Activated B cell treated with CpG ODN at 0.5 μM for 24 hours (primary cell): ENCODE measurements around the gene TSR1. TPM values are rescaled to one million over a fixed set of nuclear protein-coding genes. Genes with fewer than 3 reads are reported as not detected.

ENCODE experiments used
- ATAC-seq: fragments of 200-7000 bp; cut with Tn5 transposase; one replicate; pipeline ENCODE4 v1.10.0; 2021; ENCODE audit warnings: low read depth, mild to moderate bottlenecking, moderate library complexity
- CTCF ChIA-PET: fragments of 350-600 bp; sonication (Branson Sonifier 250); formaldehyde crosslinking; loops from one replicate; lab custom pipeline; 2021; ENCODE audit warnings: antibody characterized with exemption; lab: Charles Lee
- POLR2A ChIA-PET: fragments of 350-600 bp; sonication (Branson Sonifier 250); formaldehyde crosslinking; loops from one replicate; lab custom pipeline; 2021; ENCODE audit warnings: antibody characterized with exemption; lab: Charles Lee
- DNase-seq: peaks from one replicate; pipeline ENCODE4 v3.0.0; 2022
- H3K27ac Mint-ChIP-seq: one replicate; pipeline ENCODE4 v1.8.0; 2020; ENCODE audit warnings: mixed read lengths
- H3K27me3 Mint-ChIP-seq: one replicate; pipeline ENCODE4 v1.8.0; 2021; ENCODE audit warnings: mixed read lengths
- H3K36me3 Mint-ChIP-seq: one replicate; pipeline ENCODE4 v1.8.0; 2021; ENCODE audit warnings: low read depth, mixed read lengths
- H3K4me1 Mint-ChIP-seq: one replicate; pipeline ENCODE4 v1.8.0; 2021; ENCODE audit warnings: mixed read lengths
- H3K4me3 Mint-ChIP-seq: one replicate; pipeline ENCODE4 v1.8.0; 2020; ENCODE audit warnings: mild to moderate bottlenecking, mixed read lengths
- H3K9me3 Mint-ChIP-seq: one replicate; pipeline ENCODE4 v1.8.0; 2020; ENCODE audit warnings: mixed read lengths
- CTCF ChIP-seq: fragments of 200-600 bp; IDR thresholded peaks from one replicate; pipeline ENCODE4 v1.8.0; 2022; ENCODE audit warnings: antibody characterized with exemption, mild to moderate bottlenecking
- intact Hi-C: fragments of 100-400 bp; cut with micrococcal nuclease; formaldehyde crosslinking; loops from one replicate; pipeline ENCODE4 v1.15.1; 2024
- total RNA-seq: library from RNA; stranded (reverse); gene quantifications from 2 replicates; pipeline ENCODE4 v1.2.3, GENCODE V29; 2022

TSR1 gene
- total RNA-seq, 1 donor from 2014 or later: 48.5 TPM

DNA sequence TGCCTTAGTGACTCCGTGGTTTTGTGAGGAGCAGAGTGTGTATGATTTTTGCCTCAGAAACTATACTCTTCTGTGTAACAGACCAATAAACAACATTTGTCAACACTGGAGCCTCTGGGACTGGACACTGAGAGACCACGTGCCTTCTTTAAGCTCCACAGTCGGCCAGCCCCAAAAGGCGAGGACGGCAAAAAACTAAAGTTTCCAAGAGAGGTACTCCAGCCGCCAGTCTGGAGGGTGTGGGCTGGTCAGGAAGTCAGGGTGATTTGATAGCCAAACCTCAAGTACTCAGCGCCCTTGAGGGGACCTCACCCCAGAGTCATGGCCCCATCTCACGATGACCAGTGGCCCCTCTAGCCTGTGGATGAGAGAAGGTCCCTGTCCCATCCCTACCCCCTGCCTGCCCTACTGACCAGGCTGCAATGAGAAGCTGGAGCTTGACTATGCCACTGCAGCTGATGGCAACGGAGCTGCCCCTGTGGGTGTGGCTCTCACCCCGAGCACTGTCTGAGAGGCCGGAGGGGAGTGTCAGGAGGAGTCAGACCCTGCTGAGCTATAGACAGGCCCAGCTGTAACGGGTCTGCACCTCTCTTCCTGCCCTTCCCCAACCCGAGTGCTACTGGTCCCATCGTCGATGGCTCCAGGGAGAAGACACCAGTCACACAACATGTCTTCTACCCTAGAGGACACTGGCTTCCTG lies 44.8 kb upstream of the TSR1 start:
- Mint-ChIP-seq H3K36me3 (peaks cover 34% of the 10 kb centered on the region), H3K27ac (no peak overlapping the region), H3K9me3 (no peaks in the 10 kb centered on the region), H3K4me1 (no peaks in the 10 kb centered on the region), H3K4me3 (no peak overlapping the region), H3K27me3 (no peaks in the 10 kb centered on the region)
- no peak for TF ChIP-seq CTCF
- ATAC-seq: no peak
- intact Hi-C loops: no loop called here
- POLR2A ChIA-PET: interaction anchor here (0.9 to 1.7 kb wide), 2 partner anchors 35 kb away, joined by 3 to 29 read pairs; no protein-coding TSS in a partner anchor
- no peak for DNase-seq
- CTCF ChIA-PET: interaction anchor here (1.1 to 9.3 kb wide), 7 partner anchors 10 to 634 kb away, joined by 3 to 520 read pairs (median 17); partner anchors contain the start of gene MNT

GRCh38 chr17:2380226-2380922 lies 44.1 kb upstream of the TSR1 start:
- intact Hi-C loops: no loop called here
- H3K36me3 Mint-ChIP-seq: peaks cover 36% of the 10 kb centered on the region
- no peak overlapping the region for H3K27ac Mint-ChIP-seq
- H3K27me3 Mint-ChIP-seq: no peaks in the 10 kb centered on the region
- no peak overlapping the region for H3K4me3 Mint-ChIP-seq
- TF ChIP-seq CTCF: no peak
- CTCF ChIA-PET: interaction anchor here (1.1 to 9.3 kb wide), 2 partner anchors 11 to 35 kb away, joined by 3 to 520 read pairs; no protein-coding TSS in a partner anchor
- POLR2A ChIA-PET: interaction anchor here (0.9 kb wide), 1 partner anchor 36 kb away, joined by 3 read pairs; no protein-coding TSS in a partner anchor
- no peak for DNase-seq
- no peaks in the 10 kb centered on the region for H3K9me3 Mint-ChIP-seq
- H3K4me1 Mint-ChIP-seq: no peaks in the 10 kb centered on the region
- ATAC-seq: no peak

GRCh38 chr17:2379489-2380225 lies 43.4 kb upstream of the TSR1 start:
- Mint-ChIP-seq H3K4me1 (no peaks in the 10 kb centered on the region), H3K27ac (no peak overlapping the region), H3K27me3 (no peaks in the 10 kb centered on the region), H3K4me3 (no peak overlapping the region), H3K9me3 (no peaks in the 10 kb centered on the region), H3K36me3 (peaks cover 41% of the 10 kb centered on the region)
- ATAC-seq (no peak), DNase-seq (no peak)
- intact Hi-C loops: no loop called here
- CTCF ChIA-PET: interaction anchor here (1.1 to 9.3 kb wide), 2 partner anchors 12 to 35 kb away, joined by 3 to 520 read pairs; no protein-coding TSS in a partner anchor
- no peak for TF ChIP-seq CTCF
- POLR2A ChIA-PET: interaction anchor here (1.3 kb wide), 1 partner anchor 20 kb away, joined by 3 read pairs; no protein-coding TSS in a partner anchor

GRCh38 chr17:2378905-2379304 lies 42.6 kb upstream of the TSR1 start:
- ChIA-PET CTCF (interaction anchor here (9.3 kb wide), 1 partner anchor 36 kb away, joined by 520 read pairs; no protein-coding TSS in a partner anchor), POLR2A (interaction anchor here (1.3 kb wide), 1 partner anchor 21 kb away, joined by 3 read pairs; no protein-coding TSS in a partner anchor)
- TF ChIP-seq CTCF: no peak
- no peaks in the 10 kb centered on the region for H3K4me1 Mint-ChIP-seq
- H3K27me3 Mint-ChIP-seq: no peaks in the 10 kb centered on the region
- H3K36me3 Mint-ChIP-seq: peaks cover 43% of the 10 kb centered on the region
- DNase-seq: no peak
- intact Hi-C loops: no loop called here
- no peak for ATAC-seq
- H3K27ac Mint-ChIP-seq: no peak overlapping the region
- H3K4me3 Mint-ChIP-seq: no peak overlapping the region
- no peaks in the 10 kb centered on the region for H3K9me3 Mint-ChIP-seq
